ENCODE data around the gene CCDC187. TPM values are rescaled to one million over a fixed set of nuclear protein-coding genes. Genes with fewer than 3 reads are reported as not detected.

Gene CCDC187
- total RNA-seq, 1 donor from 2014 or later, result 0.69 TPM

GRCh38 chr9:136232969-136233368, 70.9 kb downstream of the CCDC187 start:
- no peaks in the 10 kb centered on the region for H3K9me3 Mint-ChIP-seq
- TF ChIP-seq, protein P1, sequence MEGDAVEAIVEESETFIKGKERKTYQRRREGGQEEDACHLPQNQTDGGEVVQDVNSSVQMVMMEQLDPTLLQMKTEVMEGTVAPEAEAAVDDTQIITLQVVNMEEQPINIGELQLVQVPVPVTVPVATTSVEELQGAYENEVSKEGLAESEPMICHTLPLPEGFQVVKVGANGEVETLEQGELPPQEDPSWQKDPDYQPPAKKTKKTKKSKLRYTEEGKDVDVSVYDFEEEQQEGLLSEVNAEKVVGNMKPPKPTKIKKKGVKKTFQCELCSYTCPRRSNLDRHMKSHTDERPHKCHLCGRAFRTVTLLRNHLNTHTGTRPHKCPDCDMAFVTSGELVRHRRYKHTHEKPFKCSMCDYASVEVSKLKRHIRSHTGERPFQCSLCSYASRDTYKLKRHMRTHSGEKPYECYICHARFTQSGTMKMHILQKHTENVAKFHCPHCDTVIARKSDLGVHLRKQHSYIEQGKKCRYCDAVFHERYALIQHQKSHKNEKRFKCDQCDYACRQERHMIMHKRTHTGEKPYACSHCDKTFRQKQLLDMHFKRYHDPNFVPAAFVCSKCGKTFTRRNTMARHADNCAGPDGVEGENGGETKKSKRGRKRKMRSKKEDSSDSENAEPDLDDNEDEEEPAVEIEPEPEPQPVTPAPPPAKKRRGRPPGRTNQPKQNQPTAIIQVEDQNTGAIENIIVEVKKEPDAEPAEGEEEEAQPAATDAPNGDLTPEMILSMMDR (IDR thresholded peaks at IDR 0.05), result no peak
- no peak overlapping the region for H3K4me3 Mint-ChIP-seq
- no peak for ATAC-seq (ENCODE audit: low read depth)
- H3K4me1 Mint-ChIP-seq, result peaks cover 74% of the 10 kb centered on the region
- no peaks in the 10 kb centered on the region for H3K27me3 Mint-ChIP-seq
- CTCF ChIA-PET, result no interaction called here
- H3K27ac Mint-ChIP-seq, result no peak overlapping the region
- DNase-seq, result no peak
- peaks cover 72% of the 10 kb centered on the region for H3K36me3 Mint-ChIP-seq (ENCODE audit: low read depth)
- intact Hi-C loops (cut with micrococcal nuclease), result no loop called here
- POLR2A ChIA-PET, result no interaction called here

GRCh38 chr9:136231478-136232297, 72.2 kb downstream of the CCDC187 start:
- Mint-ChIP-seq H3K27ac (no peak overlapping the region), H3K9me3 (no peaks in the 10 kb centered on the region), H3K4me1 (peaks cover 81% of the 10 kb centered on the region), H3K4me3 (peak overlapping the region; percentile 5), H3K27me3 (no peaks in the 10 kb centered on the region), H3K36me3 (ENCODE audit: low read depth) (peaks cover 74% of the 10 kb centered on the region)
- POLR2A ChIA-PET, result interaction anchor here (1.0 kb wide), 1 partner anchor 8 kb away, joined by 3 read pairs; no protein-coding TSS in a partner anchor
- TF ChIP-seq, protein P1 (IDR thresholded peaks at IDR 0.05), result no peak
- DNase-seq, result no peak
- CTCF ChIA-PET, result no interaction called here
- intact Hi-C loops (cut with micrococcal nuclease), result no loop called here
- peak; percentile 18 for ATAC-seq (ENCODE audit: low read depth)

GRCh38 chr9:136230773-136231172, 73.1 kb downstream of the CCDC187 start:
- peaks cover 84% of the 10 kb centered on the region for H3K4me1 Mint-ChIP-seq
- H3K4me3 Mint-ChIP-seq, result no peak overlapping the region
- H3K9me3 Mint-ChIP-seq, result no peaks in the 10 kb centered on the region
- no peak for DNase-seq
- POLR2A ChIA-PET, result interaction anchor here (1.0 kb wide), 1 partner anchor 9 kb away, joined by 3 read pairs; no protein-coding TSS in a partner anchor
- TF ChIP-seq, protein P1 (IDR thresholded peaks at IDR 0.05), result no peak
- H3K27ac Mint-ChIP-seq, result no peak overlapping the region
- CTCF ChIA-PET, result no interaction called here
- intact Hi-C loops (cut with micrococcal nuclease), result no loop called here
- ATAC-seq (ENCODE audit: low read depth), result no peak
- no peaks in the 10 kb centered on the region for H3K27me3 Mint-ChIP-seq
- H3K36me3 Mint-ChIP-seq (ENCODE audit: low read depth), result peaks cover 77% of the 10 kb centered on the region

- CTCF ChIA-PET, result no interaction called here
Measured at GRCh38 chr9:136230365-136230764, 73.5 kb downstream of the CCDC187 start.

More at GRCh38 chr9:136230365-136230764, 73.5 kb downstream of the CCDC187 start:
- H3K4me3 Mint-ChIP-seq, result no peak overlapping the region
- H3K27ac Mint-ChIP-seq, result no peak overlapping the region
- TF ChIP-seq, protein P1 (IDR thresholded peaks at IDR 0.05), result no peak
- ATAC-seq (ENCODE audit: low read depth) (no peak), DNase-seq (no peak)
- H3K9me3 Mint-ChIP-seq, result no peaks in the 10 kb centered on the region
- H3K4me1 Mint-ChIP-seq, result peaks cover 84% of the 10 kb centered on the region
- POLR2A ChIA-PET, result no interaction called here
- intact Hi-C loops (cut with micrococcal nuclease), result no loop called here
- peaks cover 77% of the 10 kb centered on the region for H3K36me3 Mint-ChIP-seq (ENCODE audit: low read depth)
- no peaks in the 10 kb centered on the region for H3K27me3 Mint-ChIP-seq

Data from activated B cell treated with CpG ODN at 0.5 μM for 24 hours (primary cell).